ENCODE results near the gene PTPN4.

Gene PTPN4

DNA sequence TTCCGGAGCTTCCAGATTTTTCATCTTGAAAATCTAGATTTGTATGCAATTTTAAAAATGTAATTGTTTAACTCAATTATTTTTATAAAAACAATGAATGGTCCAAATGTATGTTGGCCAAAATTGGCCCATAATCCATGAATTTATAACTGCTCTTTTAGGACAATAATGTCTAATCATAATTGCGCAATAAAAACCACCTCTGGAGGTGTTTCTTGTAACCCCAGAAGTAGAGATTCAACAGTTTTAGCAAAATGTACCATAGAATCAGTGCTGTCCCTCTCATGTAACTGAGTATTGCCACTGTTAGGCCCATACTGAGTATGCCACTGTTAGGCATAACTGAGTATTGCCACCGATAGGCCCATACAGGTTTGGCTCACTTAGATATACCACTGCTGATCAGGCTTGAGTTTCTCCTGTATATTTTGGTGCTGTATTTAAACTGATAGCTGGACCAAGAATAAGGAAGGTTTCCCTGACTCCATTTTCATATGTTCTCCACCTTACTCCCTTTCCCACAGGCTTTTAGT is 182.3 kb downstream of the PTPN4 start:
- TF ChIP-seq NFIC (IDR thresholded peaks at IDR 0.05) (no peak), FOXM1 (IDR thresholded peaks at IDR 0.05; ENCODE audit: borderline replicate concordance, low read depth) (no peak), RAD21 (IDR thresholded peaks at IDR 0.05; ENCODE audit: low read depth) (no peak), YY1 (IDR thresholded peaks at IDR 0.05; ENCODE audit: low read depth) (no peak), EGR1 (IDR thresholded peaks at IDR 0.05) (no peak)
- TF ChIP-seq, protein P1, sequence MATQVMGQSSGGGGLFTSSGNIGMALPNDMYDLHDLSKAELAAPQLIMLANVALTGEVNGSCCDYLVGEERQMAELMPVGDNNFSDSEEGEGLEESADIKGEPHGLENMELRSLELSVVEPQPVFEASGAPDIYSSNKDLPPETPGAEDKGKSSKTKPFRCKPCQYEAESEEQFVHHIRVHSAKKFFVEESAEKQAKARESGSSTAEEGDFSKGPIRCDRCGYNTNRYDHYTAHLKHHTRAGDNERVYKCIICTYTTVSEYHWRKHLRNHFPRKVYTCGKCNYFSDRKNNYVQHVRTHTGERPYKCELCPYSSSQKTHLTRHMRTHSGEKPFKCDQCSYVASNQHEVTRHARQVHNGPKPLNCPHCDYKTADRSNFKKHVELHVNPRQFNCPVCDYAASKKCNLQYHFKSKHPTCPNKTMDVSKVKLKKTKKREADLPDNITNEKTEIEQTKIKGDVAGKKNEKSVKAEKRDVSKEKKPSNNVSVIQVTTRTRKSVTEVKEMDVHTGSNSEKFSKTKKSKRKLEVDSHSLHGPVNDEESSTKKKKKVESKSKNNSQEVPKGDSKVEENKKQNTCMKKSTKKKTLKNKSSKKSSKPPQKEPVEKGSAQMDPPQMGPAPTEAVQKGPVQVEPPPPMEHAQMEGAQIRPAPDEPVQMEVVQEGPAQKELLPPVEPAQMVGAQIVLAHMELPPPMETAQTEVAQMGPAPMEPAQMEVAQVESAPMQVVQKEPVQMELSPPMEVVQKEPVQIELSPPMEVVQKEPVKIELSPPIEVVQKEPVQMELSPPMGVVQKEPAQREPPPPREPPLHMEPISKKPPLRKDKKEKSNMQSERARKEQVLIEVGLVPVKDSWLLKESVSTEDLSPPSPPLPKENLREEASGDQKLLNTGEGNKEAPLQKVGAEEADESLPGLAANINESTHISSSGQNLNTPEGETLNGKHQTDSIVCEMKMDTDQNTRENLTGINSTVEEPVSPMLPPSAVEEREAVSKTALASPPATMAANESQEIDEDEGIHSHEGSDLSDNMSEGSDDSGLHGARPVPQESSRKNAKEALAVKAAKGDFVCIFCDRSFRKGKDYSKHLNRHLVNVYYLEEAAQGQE (IDR thresholded peaks at IDR 0.05; ENCODE audit: low read depth) = no peak

DNA sequence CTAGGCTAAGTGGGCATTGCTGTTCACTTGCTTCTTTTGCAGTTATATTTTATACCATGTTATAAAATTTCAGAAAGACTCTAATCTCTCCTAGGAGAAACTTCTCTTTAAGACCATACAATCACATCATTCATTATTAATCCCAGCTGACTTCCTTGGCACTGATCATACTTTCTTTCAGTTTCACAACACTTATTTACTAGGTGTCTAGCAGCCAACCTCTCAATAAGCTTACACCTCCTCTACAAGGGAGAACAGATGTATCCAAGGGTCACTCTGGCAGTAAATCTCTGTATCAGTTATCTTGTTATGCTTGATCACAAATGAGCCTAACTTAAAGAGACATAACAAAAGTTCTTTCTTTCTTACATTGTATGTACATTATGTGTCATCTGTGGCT is 183.3 kb downstream of the PTPN4 start:
- TF ChIP-seq ZBTB7A (IDR thresholded peaks at IDR 0.05; ENCODE audit: low read depth) = no peak
- TF ChIP-seq, protein P2, sequence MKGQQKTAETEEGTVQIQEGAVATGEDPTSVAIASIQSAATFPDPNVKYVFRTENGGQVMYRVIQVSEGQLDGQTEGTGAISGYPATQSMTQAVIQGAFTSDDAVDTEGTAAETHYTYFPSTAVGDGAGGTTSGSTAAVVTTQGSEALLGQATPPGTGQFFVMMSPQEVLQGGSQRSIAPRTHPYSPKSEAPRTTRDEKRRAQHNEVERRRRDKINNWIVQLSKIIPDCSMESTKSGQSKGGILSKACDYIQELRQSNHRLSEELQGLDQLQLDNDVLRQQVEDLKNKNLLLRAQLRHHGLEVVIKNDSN (IDR thresholded peaks at IDR 0.05) = no peak
- TF ChIP-seq CREB1 (IDR thresholded peaks at IDR 0.05; ENCODE audit: low read depth) = no peak
- TF ChIP-seq, protein P1 (IDR thresholded peaks at IDR 0.05; ENCODE audit: low read depth) = no peak
- no peak for TF ChIP-seq EGR1 (IDR thresholded peaks at IDR 0.05)
- TF ChIP-seq, protein P3, sequence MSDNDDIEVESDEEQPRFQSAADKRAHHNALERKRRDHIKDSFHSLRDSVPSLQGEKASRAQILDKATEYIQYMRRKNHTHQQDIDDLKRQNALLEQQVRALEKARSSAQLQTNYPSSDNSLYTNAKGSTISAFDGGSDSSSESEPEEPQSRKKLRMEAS (IDR thresholded peaks at IDR 0.05) = no peak
- TF ChIP-seq TAF1 (IDR thresholded peaks at IDR 0.05; ENCODE audit: low read depth) = no peak
- TF ChIP-seq FOXM1 (IDR thresholded peaks at IDR 0.05; ENCODE audit: borderline replicate concordance, low read depth) = no peak
- TF ChIP-seq YY1 (IDR thresholded peaks at IDR 0.05; ENCODE audit: low read depth) = no peak
- no peak for TF ChIP-seq TCF12 (IDR thresholded peaks at IDR 0.05; ENCODE audit: low read depth)
- TF ChIP-seq RAD21 (IDR thresholded peaks at IDR 0.05; ENCODE audit: low read depth) = no peak
- TF ChIP-seq CEBPB (IDR thresholded peaks at IDR 0.05) = no peak
- no peak for TF ChIP-seq TEAD4 (IDR thresholded peaks at IDR 0.05)
- TF ChIP-seq EP300 (IDR thresholded peaks at IDR 0.05; ENCODE audit: borderline replicate concordance) = no peak
- no peak for TF ChIP-seq NFIC (IDR thresholded peaks at IDR 0.05)

DNA sequence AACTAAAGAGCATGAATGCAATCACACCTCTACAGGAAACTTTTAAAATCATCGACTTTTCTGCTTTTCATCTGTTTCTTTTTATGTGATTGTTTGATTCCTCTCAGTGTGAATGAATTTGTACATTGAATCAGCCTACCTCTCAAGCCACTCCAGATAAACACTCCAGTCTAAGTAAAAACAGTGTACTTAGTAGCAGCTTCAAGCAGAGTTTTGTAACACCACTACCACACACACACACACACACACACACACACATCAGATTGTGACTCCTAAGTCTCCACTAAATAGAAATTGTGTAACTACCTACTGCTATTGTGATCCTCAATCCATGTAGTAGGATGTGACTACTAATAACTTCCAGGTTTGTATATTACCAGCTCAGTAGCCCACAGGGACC is 187.8 kb downstream of the PTPN4 start:
- TF ChIP-seq, protein P1 (IDR thresholded peaks at IDR 0.05; ENCODE audit: low read depth) = no peak
- TF ChIP-seq EGR1 (IDR thresholded peaks at IDR 0.05) (no peak), RAD21 (IDR thresholded peaks at IDR 0.05; ENCODE audit: low read depth) (no peak), FOXM1 (IDR thresholded peaks at IDR 0.05; ENCODE audit: borderline replicate concordance, low read depth) (no peak), ZBTB7A (IDR thresholded peaks at IDR 0.05; ENCODE audit: low read depth) (no peak), NFIC (IDR thresholded peaks at IDR 0.05) (no peak)

DNA sequence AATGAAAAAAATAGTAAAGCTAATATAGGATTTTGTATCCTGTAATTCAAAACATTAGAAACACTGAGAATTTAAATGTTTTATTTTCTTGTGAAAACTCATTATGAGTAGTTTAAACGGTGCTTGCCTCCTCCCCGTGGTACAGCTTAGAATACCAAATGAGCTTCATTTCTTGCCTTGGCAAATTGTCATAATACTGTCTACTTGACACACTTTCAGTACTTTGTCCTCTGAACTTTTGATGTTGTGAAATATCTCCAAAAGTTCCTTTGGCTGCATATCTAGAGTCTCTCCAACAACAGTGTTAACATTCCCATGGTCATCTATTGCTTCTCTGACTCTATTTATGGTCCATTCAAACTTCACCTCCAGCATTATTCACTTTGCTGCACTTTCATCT is 191.2 kb downstream of the PTPN4 start:
- TF ChIP-seq, protein P2 (IDR thresholded peaks at IDR 0.05) = no peak
- TF ChIP-seq CEBPB (IDR thresholded peaks at IDR 0.05) (no peak), YY1 (IDR thresholded peaks at IDR 0.05; ENCODE audit: low read depth) (no peak), TAF1 (IDR thresholded peaks at IDR 0.05; ENCODE audit: low read depth) (no peak), NFIC (IDR thresholded peaks at IDR 0.05) (no peak), TCF12 (IDR thresholded peaks at IDR 0.05; ENCODE audit: low read depth) (no peak), EGR1 (IDR thresholded peaks at IDR 0.05) (no peak), RAD21 (IDR thresholded peaks at IDR 0.05; ENCODE audit: low read depth) (no peak), ZBTB7A (IDR thresholded peaks at IDR 0.05; ENCODE audit: low read depth) (no peak)
- TF ChIP-seq, protein P1 (IDR thresholded peaks at IDR 0.05; ENCODE audit: low read depth) = no peak
- TF ChIP-seq, protein P3 (IDR thresholded peaks at IDR 0.05) = no peak
